K562 (cell line): Measurements from ENCODE around the gene PBOV1. TPM values are rescaled to one million over a fixed set of nuclear protein-coding genes. Genes with fewer than 3 reads are reported as not detected.

Experiments used
- ATAC-seq: fragments of 200-7000 bp; cut with Tn5 transposase; 3 replicates; pipeline ENCODE4 v1.9.1; 2020; ENCODE audit warnings: moderate library complexity
- BruUV-seq: library from RNA; stranded (reverse); fragments of 400-500 nt; replicated peaks from 2 replicates; lab custom pipeline; 2021; lab: Mats Ljungman, UMichigan
- CTCF ChIA-PET: fragments of 300-600 bp; formaldehyde crosslinking; extraction: SDS; loops from one replicate; lab custom pipeline; 2021; ENCODE audit warnings: low intra/inter-chr PET ratio; lab: Yijun Ruan, JAX
- POLR2A ChIA-PET: fragments of 300-600, 350-650 bp; sonication (Branson Sonifier 250); formaldehyde crosslinking; extraction: SDS; loops from one replicate; lab custom pipeline; 2021; ENCODE audit warnings: antibody characterized with exemption, inconsistent platforms; lab: Yijun Ruan, JAX
- DNase-seq, 4 experiments: peaks; one replicate each; pipeline versions ENCODE4 v3.0.0 to v3.0.0-alpha.2; 2011 to 2018; ENCODE audit warnings: low spot score in 3 of 4, mixed read lengths in 3 of 4; ENCODE audit errors: extremely low read depth in 1 of 4
- FAIRE-seq: peaks from 2 replicates; lab custom pipeline; 2011; peaks lifted over from hg19 to GRCh38; lab: Jason Lieb, UNC
- H2AFZ ChIP-seq: 2 replicates; pipeline ENCODE4 v1.6.0; 2011; ENCODE audit warnings: low read depth, low read length, control low read depth, inconsistent platforms
- H3K27ac ChIP-seq: fragments of 200-600 bp; 3 replicates; pipeline ENCODE4 v1.8.0; 2011; ENCODE audit warnings: low read depth, mild to moderate bottlenecking, control low read depth, inconsistent platforms, low read length, moderate library complexity, mixed read lengths; ENCODE audit errors: extremely low read depth
- H3K27me3 ChIP-seq, 2 experiments: fragments of 300-600 bp in 1 of 2; 2 replicates in 1 of 2; 3 replicates in 1 of 2; pipeline versions ENCODE4 v1.6.0 to v1.8.0; 2011; ENCODE audit warnings: inconsistent platforms in 2 of 2, low read length in 2 of 2, mild to moderate bottlenecking in 1 of 2, mixed read lengths in 1 of 2, moderate library complexity in 1 of 2; ENCODE audit not compliant: control insufficient read depth in 2 of 2, insufficient read depth in 2 of 2
- H3K36me3 ChIP-seq: fragments of 300-600 bp; 3 replicates; pipeline ENCODE4 v1.8.0; 2011; ENCODE audit warnings: mild to moderate bottlenecking, low read length, inconsistent platforms; ENCODE audit not compliant: control insufficient read depth, insufficient read depth
- H3K4me1 ChIP-seq, 2 experiments: fragments of 200-600 bp in 1 of 2; replicated peaks in 1 of 2; 2 replicates in 1 of 2; 3 replicates in 1 of 2; pipeline versions ENCODE4 v1.5.1 to v1.8.0; 2011; ENCODE audit warnings: inconsistent platforms in 2 of 2, low read length in 2 of 2, mild to moderate bottlenecking in 1 of 2, mixed read lengths in 1 of 2, moderate library complexity in 1 of 2; ENCODE audit not compliant: control insufficient read depth in 2 of 2, insufficient read depth in 2 of 2
- H3K4me2 ChIP-seq: 2 replicates; pipeline ENCODE4 v1.6.1; 2011; ENCODE audit warnings: low read length, control low read depth, inconsistent platforms, mixed read lengths; ENCODE audit not compliant: insufficient read depth
- H3K4me3 ChIP-seq: fragments of 200-600 bp; sonication (generic), shearing (Covaris generic); 2 replicates; pipeline ENCODE4 v1.5.1; 2016; ENCODE audit warnings: control low read depth, inconsistent platforms
- H3K79me2 ChIP-seq: fragments of 200-600 bp; 3 replicates; pipeline ENCODE4 v1.8.0; 2011; ENCODE audit warnings: low read length, inconsistent platforms; ENCODE audit not compliant: control insufficient read depth, insufficient read depth
- H3K9ac ChIP-seq, 2 experiments: 2 replicates each; pipeline versions ENCODE4 v1.6.0 to v1.6.1; 2011; ENCODE audit warnings: low read depth in 2 of 2, low read length in 2 of 2, control low read depth in 1 of 2, inconsistent platforms in 1 of 2, mild to moderate bottlenecking in 1 of 2, mixed read lengths in 1 of 2; ENCODE audit not compliant: insufficient read depth in 1 of 2
- H3K9me1 ChIP-seq: one replicate; pipeline ENCODE4 v1.6.0; 2011; ENCODE audit warnings: inconsistent platforms, mild to moderate bottlenecking, low read length, moderate library complexity; ENCODE audit not compliant: control insufficient read depth, insufficient read depth
- H3K9me3 ChIP-seq: replicated peaks from 2 replicates; pipeline ENCODE4 v1.5.1; 2011; ENCODE audit warnings: low read depth, low read length, inconsistent platforms; ENCODE audit not compliant: control insufficient read depth, insufficient read depth
- H4K20me1 ChIP-seq: replicated peaks from 2 replicates; pipeline ENCODE4 v1.6.1; 2011; ENCODE audit warnings: low read length, inconsistent platforms, mixed read lengths; ENCODE audit not compliant: control insufficient read depth, insufficient read depth
- HMBOX1 ChIP-seq: sonication (generic); IDR thresholded peaks from 2 replicates; pipeline ENCODE4 v1.6.1; 2016
- HOMEZ ChIP-seq: fragments of 250-450 bp; sonication (Bioruptor Pico); IDR thresholded peaks from 2 replicates; pipeline ENCODE4 v1.4.0; 2020; ENCODE audit warnings: mild to moderate bottlenecking, moderate library complexity
- SRSF3 ChIP-seq: fragments of 200-400 bp; formaldehyde crosslinking; IDR thresholded peaks from 2 replicates; pipeline ENCODE4 v1.6.1; 2016; ENCODE audit warnings: mild to moderate bottlenecking, low read length, moderate library complexity; ENCODE audit not compliant: insufficient read depth
- WGBS: fragments of 100-300 bp; shearing (Covaris generic); methylation state at CpG from one replicate; pipeline ENCODE4 v1.1.6; 2016; ENCODE audit warnings: low coverage, mixed read lengths; ENCODE audit not compliant: insufficient coverage; ENCODE audit errors: missing lambda C conversion rate; 5-methylcytosine and 5-hydroxymethylcytosine counted together
- in situ Hi-C: fragments of 300-500 bp; cut with MboI; formaldehyde crosslinking; loops from 4 replicates; pipeline ENCODE4 v1.15.0; 2018; ENCODE audit warnings: inconsistent platforms, mixed read lengths
- intact Hi-C: fragments of 100-400 bp; cut with micrococcal nuclease; formaldehyde crosslinking; loops from 2 replicates; pipeline ENCODE4 v1.14.2; 2022
- polyA plus RNA-seq, 8 experiments: library from polyadenylated mRNA; depleted of rRNA in 4 of 8; stranded (reverse) in 5 of 8; unstranded in 3 of 8; fragments of >200 nt; fragmentation: Nextera tagmentation in 2 of 8; fragmentation: Illumina TruSeq in 1 of 8; extraction: Ambion mirVana in 2 of 8; extraction: Trizol in 1 of 8; gene quantifications; 2 replicates each; pipeline versions ENCODE4 v1.2.1 to v1.2.3, GENCODE V29; 2011 to 2014; ENCODE audit warnings: inconsistent platforms in 1 of 8, missing spikeins in 1 of 8
- total RNA-seq, 7 experiments: library from RNA; depleted of rRNA in 6 of 7; stranded (reverse); fragments of >200 nt in 6 of 7; fragmentation: Illumina TruSeq in 2 of 7; extraction: Trizol in 2 of 7; gene quantifications; 2 replicates each; pipeline versions ENCODE4 v1.2.1 to v1.2.3, GENCODE V29; 2011 to 2021; ENCODE audit warnings: low replicate concordance in 1 of 7
- TF ChIP-seq, protein P1 (sequence below): fragments of 450-650 bp; IDR thresholded peaks from 2 replicates; pipeline ENCODE4 v1.6.1; 2016; ENCODE audit warnings: low read depth

The PBOV1 gene
- total and polyA plus RNA-seq, 9 of the 15 experiments (the other 6 are each of a cell fraction or from before 2014, with no cell fraction given), result not detected

- no peaks in the 10 kb centered on the region for H3K9me3 ChIP-seq
- FAIRE-seq, result no peak
- H3K27me3 ChIP-seq, result peaks cover 8 to 19% of the 10 kb centered on the region in 2 experiments
- H3K4me3 ChIP-seq, result no peak overlapping the region
- TF ChIP-seq, protein P1, sequence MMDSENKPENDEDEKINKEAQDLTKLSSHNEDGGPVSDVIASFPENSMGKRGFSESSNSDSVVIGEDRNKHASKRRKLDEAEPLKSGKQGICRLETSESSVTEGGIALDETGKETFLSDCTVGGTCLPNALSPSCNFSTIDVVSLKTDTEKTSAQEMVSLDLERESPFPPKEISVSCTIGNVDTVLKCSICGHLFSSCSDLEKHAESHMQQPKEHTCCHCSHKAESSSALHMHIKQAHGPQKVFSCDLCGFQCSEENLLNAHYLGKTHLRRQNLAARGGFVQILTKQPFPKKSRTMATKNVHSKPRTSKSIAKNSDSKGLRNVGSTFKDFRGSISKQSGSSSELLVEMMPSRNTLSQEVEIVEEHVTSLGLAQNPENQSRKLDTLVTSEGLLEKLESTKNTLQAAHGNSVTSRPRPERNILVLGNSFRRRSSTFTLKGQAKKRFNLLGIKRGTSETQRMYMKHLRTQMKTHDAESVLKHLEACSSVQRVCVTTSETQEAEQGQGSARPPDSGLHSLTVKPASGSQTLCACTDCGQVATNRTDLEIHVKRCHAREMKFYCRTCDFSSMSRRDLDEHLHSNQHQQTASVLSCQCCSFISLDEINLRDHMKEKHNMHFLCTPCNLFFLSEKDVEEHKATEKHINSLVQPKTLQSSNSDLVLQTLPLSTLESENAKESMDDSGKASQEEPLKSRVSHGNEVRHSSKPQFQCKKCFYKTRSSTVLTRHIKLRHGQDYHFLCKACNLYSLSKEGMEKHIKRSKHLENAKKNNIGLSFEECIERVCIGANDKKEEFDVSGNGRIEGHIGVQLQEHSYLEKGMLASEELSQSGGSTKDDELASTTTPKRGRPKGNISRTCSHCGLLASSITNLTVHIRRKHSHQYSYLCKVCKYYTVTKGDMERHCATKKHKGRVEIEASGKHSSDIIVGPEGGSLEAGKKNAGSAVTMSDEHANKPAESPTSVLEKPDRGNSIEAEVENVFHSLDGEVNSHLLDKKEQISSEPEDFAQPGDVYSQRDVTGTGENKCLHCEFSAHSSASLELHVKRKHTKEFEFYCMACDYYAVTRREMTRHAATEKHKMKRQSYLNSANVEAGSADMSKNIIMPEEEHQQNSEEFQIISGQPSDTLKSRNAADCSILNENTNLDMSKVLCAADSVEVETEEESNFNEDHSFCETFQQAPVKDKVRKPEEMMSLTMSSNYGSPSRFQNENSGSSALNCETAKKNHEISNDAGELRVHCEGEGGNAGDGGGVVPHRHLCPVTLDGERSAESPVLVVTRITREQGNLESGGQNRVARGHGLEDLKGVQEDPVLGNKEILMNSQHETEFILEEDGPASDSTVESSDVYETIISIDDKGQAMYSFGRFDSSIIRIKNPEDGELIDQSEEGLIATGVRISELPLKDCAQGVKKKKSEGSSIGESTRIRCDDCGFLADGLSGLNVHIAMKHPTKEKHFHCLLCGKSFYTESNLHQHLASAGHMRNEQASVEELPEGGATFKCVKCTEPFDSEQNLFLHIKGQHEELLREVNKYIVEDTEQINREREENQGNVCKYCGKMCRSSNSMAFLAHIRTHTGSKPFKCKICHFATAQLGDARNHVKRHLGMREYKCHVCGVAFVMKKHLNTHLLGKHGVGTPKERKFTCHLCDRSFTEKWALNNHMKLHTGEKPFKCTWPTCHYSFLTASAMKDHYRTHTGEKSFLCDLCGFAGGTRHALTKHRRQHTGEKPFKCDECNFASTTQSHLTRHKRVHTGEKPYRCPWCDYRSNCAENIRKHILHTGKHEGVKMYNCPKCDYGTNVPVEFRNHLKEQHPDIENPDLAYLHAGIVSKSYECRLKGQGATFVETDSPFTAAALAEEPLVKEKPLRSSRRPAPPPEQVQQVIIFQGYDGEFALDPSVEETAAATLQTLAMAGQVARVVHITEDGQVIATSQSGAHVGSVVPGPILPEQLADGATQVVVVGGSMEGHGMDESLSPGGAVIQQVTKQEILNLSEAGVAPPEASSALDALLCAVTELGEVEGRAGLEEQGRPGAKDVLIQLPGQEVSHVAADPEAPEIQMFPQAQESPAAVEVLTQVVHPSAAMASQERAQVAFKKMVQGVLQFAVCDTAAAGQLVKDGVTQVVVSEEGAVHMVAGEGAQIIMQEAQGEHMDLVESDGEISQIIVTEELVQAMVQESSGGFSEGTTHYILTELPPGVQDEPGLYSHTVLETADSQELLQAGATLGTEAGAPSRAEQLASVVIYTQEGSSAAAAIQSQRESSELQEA, result no peak
- TF ChIP-seq HOMEZ (CRISPR knock-in tag) (no peak), SRSF3 (no peak), HMBOX1 (no peak)
- ATAC-seq, result no peak
- POLR2A ChIA-PET, result no interaction called here
- H3K4me1 ChIP-seq, result no peaks in the 10 kb centered on the region
- H2AFZ ChIP-seq, result no peak overlapping the region
- in situ Hi-C loops (no loop called here), intact Hi-C loops (no loop called here)
- no peaks in the 10 kb centered on the region for H3K36me3 ChIP-seq
- DNase-seq, result no peak
- no peaks in the 10 kb centered on the region for H3K79me2 ChIP-seq
- H3K9me1 ChIP-seq, result no peaks in the 10 kb centered on the region
- H3K9ac ChIP-seq, result no peak overlapping the region
- CTCF ChIA-PET, result no interaction called here
- WGBS, result 0% methylated on average over 3 of the region's 3 CpGs
- H3K27ac ChIP-seq, result no peak overlapping the region
- no peaks in the 10 kb centered on the region for H4K20me1 ChIP-seq
- no peak overlapping the region for H3K4me2 ChIP-seq
- BruUV-seq, result no TSS peak
These were observed 28.6 kb upstream of the PBOV1 start for GRCh38 chr6:138246650-138247440.
